Large intestine (tissue), 3 donors: ENCODE data around the gene STK33. TPM values are rescaled to one million over a fixed set of nuclear protein-coding genes. Genes with fewer than 3 reads are reported as not detected.

ENCODE experiments used
- DNase-seq, 2 donors: peaks; one replicate each; pipeline versions ENCODE4 v3.0.0 to v3.0.0-alpha.2; 2013
- H3K27ac ChIP-seq: one replicate; pipeline ENCODE4 v1.5.1; 2013; ENCODE audit warnings: low read length
- H3K27me3 ChIP-seq: 2 replicates; pipeline ENCODE4 v1.6.1; 2013; ENCODE audit warnings: low read length; ENCODE audit not compliant: control insufficient read depth, insufficient read depth
- H3K36me3 ChIP-seq: 2 replicates; pipeline ENCODE4 v1.6.1; 2013; ENCODE audit warnings: low read length; ENCODE audit not compliant: control insufficient read depth, insufficient read depth
- H3K4me1 ChIP-seq: one replicate; pipeline ENCODE4 v1.6.1; 2013; ENCODE audit warnings: low read length; ENCODE audit not compliant: control insufficient read depth, insufficient read depth
- H3K4me3 ChIP-seq: one replicate; pipeline ENCODE4 v1.5.1; 2013; ENCODE audit warnings: low read length
- H3K9me3 ChIP-seq: one replicate; pipeline ENCODE4 v1.6.1; 2013; ENCODE audit warnings: mild to moderate bottlenecking, low read depth, low read length, moderate library complexity; ENCODE audit not compliant: control insufficient read depth
- WGBS: methylation state at CpG from one replicate; pipeline ENCODE4 v1.1.5; 2013; ENCODE audit warnings: low lambda C conversion rate; ENCODE audit not compliant: insufficient coverage; 5-methylcytosine and 5-hydroxymethylcytosine counted together
- polyA plus RNA-seq: library from polyadenylated mRNA; unstranded; fragments of 120-200 nt; gene quantifications from one replicate; pipeline ENCODE4 v1.2.1, GENCODE V29; 2013

STK33 gene
- polyA plus RNA-seq, 1 donor, result 9.4 TPM

- Histone ChIP-seq H3K36me3 (no peaks in the 10 kb centered on the region), H3K27me3 (no peaks in the 10 kb centered on the region), H3K4me3 (no peak overlapping the region), H3K4me1 (no peaks in the 10 kb centered on the region), H3K9me3 (no peaks in the 10 kb centered on the region), H3K27ac (no peak overlapping the region)
- DNase-seq, result no peak
- WGBS, result no CpG with 5 or more reads among the region's 9 CpGs
Observed at GRCh38 chr11:8382436-8383053, 211.5 kb downstream of the STK33 start.

- Histone ChIP-seq H3K4me3 (no peak overlapping the region), H3K9me3 (no peaks in the 10 kb centered on the region), H3K4me1 (no peaks in the 10 kb centered on the region), H3K27me3 (no peaks in the 10 kb centered on the region), H3K27ac (no peak overlapping the region), H3K36me3 (no peaks in the 10 kb centered on the region)
- no CpG with 5 or more reads among the region's 13 CpGs for WGBS
- DNase-seq, result no peak
Observed at GRCh38 chr11:8381871-8382396, 212.1 kb downstream of the STK33 start.

GRCh38 chr11:8381343-8381742 is 212.7 kb downstream of the STK33 start:
- no peaks in the 10 kb centered on the region for H3K9me3 ChIP-seq
- H3K4me1 ChIP-seq, result no peaks in the 10 kb centered on the region
- no CpG with 5 or more reads among the region's 6 CpGs for WGBS
- no peaks in the 10 kb centered on the region for H3K27me3 ChIP-seq
- H3K36me3 ChIP-seq, result no peaks in the 10 kb centered on the region
- H3K27ac ChIP-seq, result no peak overlapping the region
- DNase-seq, result no peak
- no peak overlapping the region for H3K4me3 ChIP-seq

- WGBS, result no CpG with 5 or more reads among the region's 4 CpGs
- Histone ChIP-seq H3K9me3 (no peaks in the 10 kb centered on the region), H3K27me3 (no peaks in the 10 kb centered on the region), H3K27ac (no peak overlapping the region), H3K4me1 (no peaks in the 10 kb centered on the region), H3K36me3 (no peaks in the 10 kb centered on the region), H3K4me3 (no peak overlapping the region)
- no peak for DNase-seq
Observed at GRCh38 chr11:8375932-8376331, 218.1 kb downstream of the STK33 start.

GRCh38 chr11:8375460-8375859 is 218.6 kb downstream of the STK33 start:
- H3K4me1 ChIP-seq, result no peaks in the 10 kb centered on the region
- H3K27ac ChIP-seq, result no peak overlapping the region
- no peaks in the 10 kb centered on the region for H3K36me3 ChIP-seq
- no peaks in the 10 kb centered on the region for H3K9me3 ChIP-seq
- no peak for DNase-seq
- H3K27me3 ChIP-seq, result no peaks in the 10 kb centered on the region
- no peak overlapping the region for H3K4me3 ChIP-seq
- no CpG with 5 or more reads among the region's 3 CpGs for WGBS

GRCh38 chr11:8374716-8375115 is 219.3 kb downstream of the STK33 start:
- WGBS, result no CpG with 5 or more reads among the region's 5 CpGs

GRCh38 chr11:8373519-8374432 is 220.3 kb downstream of the STK33 start:
- H3K27me3 ChIP-seq, result no peaks in the 10 kb centered on the region
- H3K4me3 ChIP-seq, result no peak overlapping the region
- no peaks in the 10 kb centered on the region for H3K36me3 ChIP-seq
- H3K27ac ChIP-seq, result no peak overlapping the region
- no peak for DNase-seq
- WGBS, result no CpG with 5 or more reads among the region's 10 CpGs
- H3K4me1 ChIP-seq, result no peaks in the 10 kb centered on the region
- H3K9me3 ChIP-seq, result no peaks in the 10 kb centered on the region

More at GRCh38 chr11:8374716-8375115, 219.3 kb downstream of the STK33 start:
- DNase-seq, result no peak
- no peaks in the 10 kb centered on the region for H3K9me3 ChIP-seq
- no peak overlapping the region for H3K27ac ChIP-seq
- H3K4me3 ChIP-seq, result no peak overlapping the region
- no peaks in the 10 kb centered on the region for H3K27me3 ChIP-seq
- no peaks in the 10 kb centered on the region for H3K4me1 ChIP-seq
- H3K36me3 ChIP-seq, result no peaks in the 10 kb centered on the region

GRCh38 chr11:8372641-8373381 is 221.2 kb downstream of the STK33 start:
- Histone ChIP-seq H3K36me3 (no peaks in the 10 kb centered on the region), H3K9me3 (no peaks in the 10 kb centered on the region), H3K4me3 (no peak overlapping the region), H3K4me1 (no peaks in the 10 kb centered on the region), H3K27me3 (no peaks in the 10 kb centered on the region), H3K27ac (no peak overlapping the region)
- no CpG with 5 or more reads among the region's 12 CpGs for WGBS
- no peak for DNase-seq

- no peak overlapping the region for H3K27ac ChIP-seq
- H3K27me3 ChIP-seq, result no peaks in the 10 kb centered on the region
- H3K4me1 ChIP-seq, result no peaks in the 10 kb centered on the region
- WGBS, result 100% methylated on average over 1 of the region's 1 CpG
- H3K4me3 ChIP-seq, result no peak overlapping the region
- DNase-seq, result no peak
- no peaks in the 10 kb centered on the region for H3K9me3 ChIP-seq
- H3K36me3 ChIP-seq, result no peaks in the 10 kb centered on the region
Observed at GRCh38 chr11:8371516-8371884, 222.5 kb downstream of the STK33 start.

GRCh38 chr11:8370812-8371515 is 223.1 kb downstream of the STK33 start:
- no peak for DNase-seq
- WGBS, result no CpG with 5 or more reads among the region's 8 CpGs
- Histone ChIP-seq H3K4me3 (no peak overlapping the region), H3K9me3 (no peaks in the 10 kb centered on the region), H3K27me3 (no peaks in the 10 kb centered on the region), H3K36me3 (no peaks in the 10 kb centered on the region), H3K27ac (no peak overlapping the region), H3K4me1 (no peaks in the 10 kb centered on the region)
